Measurements from ENCODE around the gene ARL5B. TPM values are rescaled to one million over a fixed set of nuclear protein-coding genes. Genes with fewer than 3 reads are reported as not detected.

Gene ARL5B
- total and polyA plus RNA-seq, 9 of the 15 experiments (the other 6 are each of a cell fraction or from before 2014, with no cell fraction given), result 4.1 to 22.2 (median 15.1) TPM

GRCh38 chr10:18689498-18689897 is 30.3 kb downstream of the ARL5B start:
- Histone ChIP-seq H3K9me3 (replicated peaks; ENCODE audit: control insufficient read depth, insufficient read depth, low read depth, low read length) (no peaks in the 10 kb centered on the region), H3K36me3 (ENCODE audit: control insufficient read depth, insufficient read depth, low read length) (no peaks in the 10 kb centered on the region), H3K9ac (ENCODE audit: insufficient read depth in 1 of 2, low read depth in 2 of 2, low read length in 2 of 2) (no peak overlapping the region), H4K20me1 (replicated peaks; ENCODE audit: control insufficient read depth, insufficient read depth, low read length) (no peaks in the 10 kb centered on the region), H3K9me1 (ENCODE audit: control insufficient read depth, insufficient read depth, low read length) (no peaks in the 10 kb centered on the region), H3K79me2 (ENCODE audit: control insufficient read depth, insufficient read depth, low read length) (no peaks in the 10 kb centered on the region), H3K4me1 (replicated peaks in 1 of 2; ENCODE audit: control insufficient read depth in 2 of 2, insufficient read depth in 2 of 2, low read length in 2 of 2) (no peaks in the 10 kb centered on the region; a peak in 1 of 5 replicates), H3K27ac (ENCODE audit: extremely low read depth, low read depth, low read length) (no peak overlapping the region), H3K4me3 (no peak overlapping the region), H2AFZ (ENCODE audit: low read depth, low read length) (no peak overlapping the region), H3K4me2 (ENCODE audit: insufficient read depth, low read length) (no peak overlapping the region), H3K27me3 (ENCODE audit: control insufficient read depth in 2 of 2, insufficient read depth in 2 of 2, low read length in 2 of 2) (peaks cover 0 to 5% of the 10 kb centered on the region in 2 experiments; a peak in 3 of 5 replicates)
- ATAC-seq (peak; percentile 80), DNase-seq (ENCODE audit: extremely low read depth in 1 of 4, low spot score in 3 of 4) (peak in 1 of 4 experiments; percentile 9), FAIRE-seq (peak; percentile 74)
- ChIA-PET CTCF (ENCODE audit: low intra/inter-chr PET ratio) (no interaction called here), POLR2A (interaction anchor here (0.7 kb wide), 1 partner anchor 378 kb away, joined by 3 read pairs; no protein-coding TSS in a partner anchor)
- intact Hi-C loops (cut with micrococcal nuclease), result no loop called here
- TF ChIP-seq, protein P1, sequence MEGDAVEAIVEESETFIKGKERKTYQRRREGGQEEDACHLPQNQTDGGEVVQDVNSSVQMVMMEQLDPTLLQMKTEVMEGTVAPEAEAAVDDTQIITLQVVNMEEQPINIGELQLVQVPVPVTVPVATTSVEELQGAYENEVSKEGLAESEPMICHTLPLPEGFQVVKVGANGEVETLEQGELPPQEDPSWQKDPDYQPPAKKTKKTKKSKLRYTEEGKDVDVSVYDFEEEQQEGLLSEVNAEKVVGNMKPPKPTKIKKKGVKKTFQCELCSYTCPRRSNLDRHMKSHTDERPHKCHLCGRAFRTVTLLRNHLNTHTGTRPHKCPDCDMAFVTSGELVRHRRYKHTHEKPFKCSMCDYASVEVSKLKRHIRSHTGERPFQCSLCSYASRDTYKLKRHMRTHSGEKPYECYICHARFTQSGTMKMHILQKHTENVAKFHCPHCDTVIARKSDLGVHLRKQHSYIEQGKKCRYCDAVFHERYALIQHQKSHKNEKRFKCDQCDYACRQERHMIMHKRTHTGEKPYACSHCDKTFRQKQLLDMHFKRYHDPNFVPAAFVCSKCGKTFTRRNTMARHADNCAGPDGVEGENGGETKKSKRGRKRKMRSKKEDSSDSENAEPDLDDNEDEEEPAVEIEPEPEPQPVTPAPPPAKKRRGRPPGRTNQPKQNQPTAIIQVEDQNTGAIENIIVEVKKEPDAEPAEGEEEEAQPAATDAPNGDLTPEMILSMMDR (IDR thresholded peaks at IDR 0.05 in 2 of 3, conservative IDR thresholded peaks at IDR 0.05 in 1 of 3; ENCODE audit: insufficient read depth in 2 of 3, low read depth in 1 of 3, low read length in 3 of 3), result peak in 2 of 3 experiments; percentile 55 to 72; a peak in 3 of 6 replicates
- TF ChIP-seq DEAF1 (CRISPR knock-in tag; IDR thresholded peaks at IDR 0.05) (peak; percentile 25; the same call in 1 of the 2 replicates), TAF1 (IDR thresholded peaks at IDR 0.05; ENCODE audit: control insufficient read depth, extremely low read depth, insufficient read depth, low read length, severe bottlenecking) (no peak), RAD21 (CRISPR knock-in tag; conservative IDR thresholded peaks at IDR 0.05 in 1 of 2, IDR thresholded peaks at IDR 0.05 in 1 of 2) (peak; percentile 60 to 68)
- WGBS (ENCODE audit: insufficient coverage, low coverage, missing lambda C conversion rate), result 0% methylated on average over 3 of the region's 3 CpGs
- BruUV-seq (replicated peaks), result no TSS peak
- in situ Hi-C loops (cut with MboI), result no loop called here
